Stimulated activated naive CD4-positive, alpha-beta T cell (primary cell): ENCODE data around the gene TDRD7.
"Not testable (repeated sequence)": the region's sequence is repeated elsewhere in the genome, so short reads cannot be mapped to it uniquely, and the experiment has no call there.

Source experiments
- DNase-seq, 6 experiments: peaks; one replicate each; lab custom pipeline; 2025; lab: John Stamatoyannopoulos, UW

Gene TDRD7

GRCh38 chr9:97474372-97474925 lies 62.6 kb downstream of the TDRD7 start:
- no peak for DNase-seq

GRCh38 chr9:97475059-97475458 lies 63.2 kb downstream of the TDRD7 start:
- no peak for DNase-seq

GRCh38 chr9:97478301-97478981 lies 66.5 kb downstream of the TDRD7 start:
- no peak for DNase-seq

GRCh38 chr9:97479496-97480159 lies 67.7 kb downstream of the TDRD7 start:
- DNase-seq, result no peak

GRCh38 chr9:97480174-97480573 lies 68.3 kb downstream of the TDRD7 start:
- DNase-seq, result no peak

- no peak for DNase-seq
Measured at GRCh38 chr9:97480749-97481148, 68.9 kb downstream of the TDRD7 start.

GRCh38 chr9:97484134-97484533 lies 72.2 kb downstream of the TDRD7 start:
- DNase-seq, result no peak

- DNase-seq, result no peak
Measured at GRCh38 chr9:97487107-97487506, 75.2 kb downstream of the TDRD7 start.

GRCh38 chr9:97487861-97488260 lies 76.0 kb downstream of the TDRD7 start:
- DNase-seq, result no peak

- no peak for DNase-seq
Measured at GRCh38 chr9:97491216-97491999, 79.5 kb downstream of the TDRD7 start.

- DNase-seq, result not testable (repeated sequence)
Measured at GRCh38 chr9:97497558-97498375, 85.9 kb downstream of the TDRD7 start.

- DNase-seq, result not testable (repeated sequence)
Measured at GRCh38 chr9:97498846-97499245, 87.0 kb downstream of the TDRD7 start.

- DNase-seq, result no peak
Measured at GRCh38 chr9:97500263-97500662, 88.4 kb downstream of the TDRD7 start.

GRCh38 chr9:97500765-97501176 lies 88.9 kb downstream of the TDRD7 start:
- no peak for DNase-seq

GRCh38 chr9:97501177-97501971 lies 89.5 kb downstream of the TDRD7 start, which contains the start of gene TMOD1:
Gene TMOD1 (plus strand): TSS chr9:97501666. CDS start chr9:97524189, 22,523 bp downstream.
- DNase-seq, result peak in 2 of 6 experiments; percentile 3 to 23

- DNase-seq, result no peak
Measured at GRCh38 chr9:97501972-97502221, 90.0 kb downstream of the TDRD7 start.

- no peak for DNase-seq
Measured at GRCh38 chr9:97502222-97502983, 90.5 kb downstream of the TDRD7 start.

GRCh38 chr9:97502984-97503861 lies 91.3 kb downstream of the TDRD7 start:
- no peak for DNase-seq

GRCh38 chr9:97503862-97504210 lies 91.9 kb downstream of the TDRD7 start:
- no peak for DNase-seq
